ENCODE measurements around the gene AGBL3.
"Not testable (repeated sequence)": the region's sequence is repeated elsewhere in the genome, so short reads cannot be mapped to it uniquely, and the experiment has no call there.

Gene AGBL3

GRCh38 chr7:135077642-135078041 is 91.3 kb downstream of the AGBL3 start:
- DNase-seq: no peak

GRCh38 chr7:135078051-135078450 is 91.7 kb downstream of the AGBL3 start:
- DNase-seq: no peak

GRCh38 chr7:135079068-135079467 is 92.8 kb downstream of the AGBL3 start:
- no peak for DNase-seq

GRCh38 chr7:135083005-135083404 is 96.7 kb downstream of the AGBL3 start:
- no peak for DNase-seq

- DNase-seq: no peak
Observed at GRCh38 chr7:135088566-135088965, 102.3 kb downstream of the AGBL3 start.

GRCh38 chr7:135091717-135092116 is 105.4 kb downstream of the AGBL3 start:
- DNase-seq: no peak

- no peak for DNase-seq
Observed at GRCh38 chr7:135094472-135095237, 108.3 kb downstream of the AGBL3 start.

GRCh38 chr7:135095450-135095849 is 109.1 kb downstream of the AGBL3 start:
- DNase-seq: no peak

- DNase-seq: no peak
Observed at GRCh38 chr7:135098391-135098790, 112.1 kb downstream of the AGBL3 start.

GRCh38 chr7:135100856-135101255 is 114.5 kb downstream of the AGBL3 start:
- no peak for DNase-seq

GRCh38 chr7:135102372-135102771 is 116.1 kb downstream of the AGBL3 start:
- no peak for DNase-seq

GRCh38 chr7:135109562-135109961 is 123.3 kb downstream of the AGBL3 start:
- no peak for DNase-seq

- no peak for DNase-seq
Observed at GRCh38 chr7:135109976-135110375, 123.7 kb downstream of the AGBL3 start.

GRCh38 chr7:135111379-135111778 is 125.1 kb downstream of the AGBL3 start:
- DNase-seq: no peak

- DNase-seq: no peak
Observed at GRCh38 chr7:135114622-135115021, 128.3 kb downstream of the AGBL3 start.

GRCh38 chr7:135117096-135117495 is 130.8 kb downstream of the AGBL3 start:
- DNase-seq: no peak

GRCh38 chr7:135121868-135122267 is 135.6 kb downstream of the AGBL3 start:
- no peak for DNase-seq

GRCh38 chr7:135124631-135125030 is 138.3 kb downstream of the AGBL3 start:
- DNase-seq: not testable (repeated sequence)

GRCh38 chr7:135128931-135129330 is 142.6 kb downstream of the AGBL3 start:
- DNase-seq: no peak

- DNase-seq: no peak
Observed at GRCh38 chr7:135129579-135129978, 143.3 kb downstream of the AGBL3 start.

- DNase-seq: no peak
Observed at GRCh38 chr7:135143885-135144668, 157.8 kb downstream of the AGBL3 start.

GRCh38 chr7:135147341-135147898 is 161.1 kb downstream of the AGBL3 start:
- DNase-seq: peak; percentile 33

GRCh38 chr7:135147899-135148721 is 161.8 kb downstream of the AGBL3 start, which contains the start of gene TMEM140:
TSS of gene TMEM140 (plus strand) at chr7:135148072. CDS start at chr7:135164442, 16,370 bp downstream.
- peak; percentile 79 for DNase-seq
